Esophagus muscularis mucosa (tissue), 4 donors: ENCODE measurements around the gene INTS11.

ENCODE experiments used
- CTCF ChIP-seq, 3 experiments: fragments of 200-600 bp in 2 of 3; fragments of 450-650 bp in 1 of 3; sonication (generic) in 2 of 3; IDR thresholded peaks; one replicate each; pipeline ENCODE4 v1.5.1; 2017 to 2019; ENCODE audit warnings: antibody characterized with exemption in 3 of 3, mild to moderate bottlenecking in 2 of 3, moderate library complexity in 1 of 3
- EP300 ChIP-seq: sonication (generic); formaldehyde crosslinking; IDR thresholded peaks from one replicate; pipeline ENCODE4 v1.6.1; 2017; ENCODE audit warnings: antibody characterized with exemption
- POLR2A ChIP-seq: fragments of 450-650 bp; IDR thresholded peaks from one replicate; pipeline ENCODE4 v1.6.1; 2017; ENCODE audit warnings: antibody characterized with exemption, moderate library complexity, mild to moderate bottlenecking, low read depth
- POLR2AphosphoS5 ChIP-seq, 2 donors: sonication (generic); formaldehyde crosslinking; IDR thresholded peaks; one replicate each; pipeline ENCODE4 v1.6.1; 2017; ENCODE audit warnings: antibody characterized with exemption in 2 of 2

GRCh38 chr1:1307261-1307922 is 17.1 kb downstream of the INTS11 start:
- no peak for TF ChIP-seq POLR2A
- TF ChIP-seq CTCF (IDR thresholded peaks at IDR 0.05), result no peak
- no peak for TF ChIP-seq EP300
- no peak for TF ChIP-seq POLR2AphosphoS5 (IDR thresholded peaks at IDR 0.05)
